Pulmonary artery endothelial cell (primary cell): ENCODE results near the gene CELF5. TPM values are rescaled to one million over a fixed set of nuclear protein-coding genes. Genes with fewer than 3 reads are reported as not detected.

Experiments
- DNase-seq: peaks from one replicate; pipeline ENCODE4 v3.0.0-alpha.2; 2011; ENCODE audit warnings: low read depth, low spot score
- total RNA-seq: library from RNA; depleted of rRNA; stranded (reverse); fragments of >200 nt; gene quantifications from 2 replicates; pipeline ENCODE4 v1.2.3, GENCODE V29; 2014

The CELF5 gene
- total RNA-seq, 1 donor from 2014 or later: not detected

GRCh38 chr19:3343619-3344502 is 119.4 kb downstream of the CELF5 start:
- DNase-seq: no peak

- DNase-seq: no peak
Observed at GRCh38 chr19:3344608-3345598, 120.4 kb downstream of the CELF5 start.

GRCh38 chr19:3345850-3346460 is 121.5 kb downstream of the CELF5 start:
- no peak for DNase-seq

Other genes with a start within 250 kb of the CELF5 start
- 1.9 and 3.4 TPM in 2 replicates for gene TLE6, start 247.1 kb upstream of the CELF5 start, total RNA-seq
- 19.2 and 20.6 TPM in 2 replicates for gene TLE2, start 195.4 kb upstream of the CELF5 start, total RNA-seq
- gene TLE5, start 162.2 kb upstream of the CELF5 start, total RNA-seq: 103 and 129 TPM in 2 replicates
- gene GNA11, start 130.3 kb upstream of the CELF5 start, total RNA-seq: 87.8 and 108 TPM in 2 replicates
- 0.04 and 0.07 TPM in 2 replicates for gene GNA15, start 88.6 kb upstream of the CELF5 start, total RNA-seq
- 0.21 and 0.33 TPM in 2 replicates for gene S1PR4, start 45.9 kb upstream of the CELF5 start, total RNA-seq
- 61.1 and 76.9 TPM in 2 replicates for gene NCLN, start 38.7 kb upstream of the CELF5 start, total RNA-seq
- gene NFIC, start 141.9 kb downstream of the CELF5 start, total RNA-seq: 31.9 and 35.5 TPM in 2 replicates